Activated B cell treated with CpG ODN at 0.5 μM for 24 hours (primary cell): ENCODE measurements around the gene LMF2. TPM values are rescaled to one million over a fixed set of nuclear protein-coding genes. Genes with fewer than 3 reads are reported as not detected.

Experiments
- ATAC-seq: fragments of 200-7000 bp; cut with Tn5 transposase; one replicate; pipeline ENCODE4 v1.10.0; 2021; ENCODE audit warnings: low read depth, mild to moderate bottlenecking, moderate library complexity
- CTCF ChIA-PET: fragments of 350-600 bp; sonication (Branson Sonifier 250); formaldehyde crosslinking; loops from one replicate; lab custom pipeline; 2021; ENCODE audit warnings: antibody characterized with exemption; lab: Charles Lee
- POLR2A ChIA-PET: fragments of 350-600 bp; sonication (Branson Sonifier 250); formaldehyde crosslinking; loops from one replicate; lab custom pipeline; 2021; ENCODE audit warnings: antibody characterized with exemption; lab: Charles Lee
- DNase-seq: peaks from one replicate; pipeline ENCODE4 v3.0.0; 2022
- H3K27ac Mint-ChIP-seq: one replicate; pipeline ENCODE4 v1.8.0; 2020; ENCODE audit warnings: mixed read lengths
- H3K27me3 Mint-ChIP-seq: one replicate; pipeline ENCODE4 v1.8.0; 2021; ENCODE audit warnings: mixed read lengths
- H3K36me3 Mint-ChIP-seq: one replicate; pipeline ENCODE4 v1.8.0; 2021; ENCODE audit warnings: low read depth, mixed read lengths
- H3K4me1 Mint-ChIP-seq: one replicate; pipeline ENCODE4 v1.8.0; 2021; ENCODE audit warnings: mixed read lengths
- H3K4me3 Mint-ChIP-seq: one replicate; pipeline ENCODE4 v1.8.0; 2020; ENCODE audit warnings: mild to moderate bottlenecking, mixed read lengths
- H3K9me3 Mint-ChIP-seq: one replicate; pipeline ENCODE4 v1.8.0; 2020; ENCODE audit warnings: mixed read lengths
- intact Hi-C: fragments of 100-400 bp; cut with micrococcal nuclease; formaldehyde crosslinking; loops from one replicate; pipeline ENCODE4 v1.15.1; 2024
- total RNA-seq: library from RNA; stranded (reverse); gene quantifications from 2 replicates; pipeline ENCODE4 v1.2.3, GENCODE V29; 2022
- TF ChIP-seq, protein P1 (sequence below): fragments of 200-600 bp; IDR thresholded peaks from one replicate; pipeline ENCODE4 v1.8.0; 2022; ENCODE audit warnings: antibody characterized with exemption, mild to moderate bottlenecking

Gene LMF2
- total RNA-seq, 1 donor from 2014 or later = 81.0 TPM

GRCh38 chr22:50546326-50547262 lies 39.1 kb upstream of the LMF2 start:
- ChIA-PET POLR2A (interaction anchor here (1.5 to 16.7 kb wide), 4 partner anchors 16 to 76 kb away, joined by 5 to 946 read pairs (median 18); partner anchors contain the start of genes CHKB, SCO2 and TYMP), CTCF (interaction anchor here (0.6 to 1.5 kb wide), 2 partner anchors 11 to 21 kb away, joined by 4 to 6 read pairs; partner anchors contain the start of gene SCO2)
- H3K4me1 Mint-ChIP-seq = peaks cover 47% of the 10 kb centered on the region
- H3K9me3 Mint-ChIP-seq = peaks cover 2% of the 10 kb centered on the region
- intact Hi-C loops = loop anchor here (10.0 kb wide), 1 partner anchor 582 kb away; the partner anchor contains the start of gene PIM3
- H3K27me3 Mint-ChIP-seq = no peaks in the 10 kb centered on the region
- ATAC-seq (no peak), DNase-seq (no peak)
- TF ChIP-seq, protein P1, sequence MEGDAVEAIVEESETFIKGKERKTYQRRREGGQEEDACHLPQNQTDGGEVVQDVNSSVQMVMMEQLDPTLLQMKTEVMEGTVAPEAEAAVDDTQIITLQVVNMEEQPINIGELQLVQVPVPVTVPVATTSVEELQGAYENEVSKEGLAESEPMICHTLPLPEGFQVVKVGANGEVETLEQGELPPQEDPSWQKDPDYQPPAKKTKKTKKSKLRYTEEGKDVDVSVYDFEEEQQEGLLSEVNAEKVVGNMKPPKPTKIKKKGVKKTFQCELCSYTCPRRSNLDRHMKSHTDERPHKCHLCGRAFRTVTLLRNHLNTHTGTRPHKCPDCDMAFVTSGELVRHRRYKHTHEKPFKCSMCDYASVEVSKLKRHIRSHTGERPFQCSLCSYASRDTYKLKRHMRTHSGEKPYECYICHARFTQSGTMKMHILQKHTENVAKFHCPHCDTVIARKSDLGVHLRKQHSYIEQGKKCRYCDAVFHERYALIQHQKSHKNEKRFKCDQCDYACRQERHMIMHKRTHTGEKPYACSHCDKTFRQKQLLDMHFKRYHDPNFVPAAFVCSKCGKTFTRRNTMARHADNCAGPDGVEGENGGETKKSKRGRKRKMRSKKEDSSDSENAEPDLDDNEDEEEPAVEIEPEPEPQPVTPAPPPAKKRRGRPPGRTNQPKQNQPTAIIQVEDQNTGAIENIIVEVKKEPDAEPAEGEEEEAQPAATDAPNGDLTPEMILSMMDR = no peak
- H3K4me3 Mint-ChIP-seq = no peak overlapping the region
- peaks cover 7% of the 10 kb centered on the region for H3K36me3 Mint-ChIP-seq
- no peak overlapping the region for H3K27ac Mint-ChIP-seq

DNA sequence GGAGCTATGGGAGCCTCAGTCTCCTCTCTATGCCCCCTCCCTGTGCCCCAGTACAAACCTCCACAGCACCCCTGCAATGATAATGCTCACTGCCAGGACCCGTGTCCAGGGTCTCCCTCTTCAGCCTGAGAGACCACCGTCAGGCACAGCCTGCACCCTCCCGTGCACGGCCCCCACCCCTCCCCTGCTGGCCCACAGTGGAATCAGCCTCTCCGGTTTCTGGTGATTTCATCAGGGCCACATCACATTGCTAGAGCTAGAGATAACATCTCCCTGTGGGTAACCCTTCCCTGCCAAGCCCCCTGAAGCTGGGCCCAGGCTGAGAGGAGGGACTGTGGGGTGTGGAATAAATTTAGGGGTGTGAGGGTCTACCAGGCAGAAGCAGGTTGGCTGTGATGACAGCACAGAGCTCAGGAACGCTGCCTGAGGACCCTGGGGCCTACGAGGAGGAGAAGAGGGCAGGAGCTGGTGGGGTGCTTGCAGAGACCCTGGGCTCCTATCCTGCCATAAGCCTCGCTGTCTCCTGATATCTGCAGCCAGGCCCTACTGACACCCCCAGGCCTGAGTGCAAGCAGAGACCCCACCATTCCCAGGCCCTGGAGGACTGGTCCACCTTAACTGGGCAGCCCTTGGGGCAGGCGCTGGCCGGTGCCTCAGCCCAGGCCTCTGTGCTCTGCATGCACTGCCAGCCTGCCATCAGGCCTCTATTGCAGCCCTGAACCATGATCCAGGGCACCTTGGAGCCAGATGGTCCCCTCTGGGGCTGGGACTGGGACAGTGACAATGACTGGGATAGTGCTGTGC lies 38.2 kb upstream of the LMF2 start, which contains the start of gene KLHDC7B:
KLHDC7B (plus strand) TSS at position 378 of the 804 bp plus-strand sequence; CDS start at position 723, 345 bp downstream.
- no peak for ATAC-seq
- Mint-ChIP-seq H3K9me3 (peaks cover 2% of the 10 kb centered on the region), H3K36me3 (peaks cover 7% of the 10 kb centered on the region), H3K27me3 (no peaks in the 10 kb centered on the region), H3K4me3 (peak within 1 kb of the TSS; percentile 52), H3K4me1 (peaks cover 55% of the 10 kb centered on the region), H3K27ac (peak within 1 kb of the TSS; percentile 82)
- ChIA-PET CTCF (interaction anchor here (0.8 to 1.5 kb wide), 2 partner anchors 17 to 20 kb away, joined by 3 to 6 read pairs; partner anchors contain the start of genes SCO2 and SYCE3), POLR2A (interaction anchor here (0.7 to 16.7 kb wide), 6 partner anchors 10 to 38 kb away, joined by 3 to 946 read pairs (median 6); partner anchors contain the start of genes CHKB, LMF2, NCAPH2 and SCO2)
- DNase-seq = no peak
- TF ChIP-seq, protein P1 = no peak
- intact Hi-C loops = loop anchor here (10.0 kb wide), 1 partner anchor 581 kb away; the partner anchor contains the start of gene PIM3

DNA sequence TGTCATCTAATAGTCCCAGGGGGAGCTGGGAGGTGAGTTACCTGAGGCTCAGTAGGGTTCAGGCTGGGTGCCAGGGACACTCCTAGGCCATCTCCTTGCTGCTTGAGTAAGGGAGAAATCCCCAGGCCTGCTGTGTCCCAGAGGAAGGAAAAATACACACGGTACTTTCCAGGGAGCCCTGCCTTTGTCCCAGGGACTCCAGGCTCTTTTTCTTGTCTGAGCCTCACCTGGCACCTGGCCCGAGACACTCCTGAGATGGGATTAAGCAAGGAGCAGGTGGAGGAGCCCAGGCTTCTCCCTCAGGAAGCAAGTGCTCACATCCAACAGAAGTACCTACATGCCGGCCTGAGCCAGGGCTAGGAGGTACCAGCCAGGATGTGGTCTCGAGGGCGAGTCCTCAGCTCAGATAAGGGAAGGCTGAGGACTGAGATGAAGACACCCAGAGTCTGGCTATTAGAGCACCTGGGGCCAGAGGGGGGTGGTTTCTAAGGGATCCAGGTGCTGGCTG lies 37.3 kb upstream of the LMF2 start:
- Mint-ChIP-seq H3K27me3 (no peaks in the 10 kb centered on the region), H3K9me3 (peaks cover 2% of the 10 kb centered on the region), H3K27ac (peak overlapping the region; percentile 82), H3K4me1 (peaks cover 54% of the 10 kb centered on the region), H3K36me3 (peaks cover 9% of the 10 kb centered on the region), H3K4me3 (peak overlapping the region; percentile 52)
- intact Hi-C loops = loop anchor here (1.0 to 10.0 kb wide), 6 partner anchors 13 to 580 kb away; partner anchors contain the start of gene PIM3
- ATAC-seq (no peak), DNase-seq (no peak)
- CTCF ChIA-PET = interaction anchor here (1.0 kb wide), 1 partner anchor 19 kb away, joined by 6 read pairs; the partner anchor contains the start of gene SCO2
- TF ChIP-seq, protein P1 = no peak
- POLR2A ChIA-PET = interaction anchor here (0.6 to 16.7 kb wide), 6 partner anchors 10 to 38 kb away, joined by 3 to 946 read pairs (median 6); partner anchors contain the start of genes CHKB, LMF2, NCAPH2 and SCO2

GRCh38 chr22:50544078-50544745 lies 36.7 kb upstream of the LMF2 start:
- intact Hi-C loops = loop anchor here (1.0 to 10.0 kb wide), 6 partner anchors 13 to 579 kb away; partner anchors contain the start of gene PIM3
- CTCF ChIA-PET = interaction anchor here (1.0 kb wide), 1 partner anchor 19 kb away, joined by 6 read pairs; the partner anchor contains the start of gene SCO2
- POLR2A ChIA-PET = interaction anchor here (0.6 to 16.7 kb wide), 5 partner anchors 11 to 36 kb away, joined by 3 to 946 read pairs (median 6); partner anchors contain the start of genes LMF2, NCAPH2, SCO2 and SYCE3
- H3K4me3 Mint-ChIP-seq = peak overlapping the region; percentile 60
- H3K4me1 Mint-ChIP-seq = peaks cover 56% of the 10 kb centered on the region
- H3K27ac Mint-ChIP-seq = peak overlapping the region; percentile 82
- peaks cover 2% of the 10 kb centered on the region for H3K9me3 Mint-ChIP-seq
- H3K27me3 Mint-ChIP-seq = no peaks in the 10 kb centered on the region
- ATAC-seq (peak; percentile 38), DNase-seq (peak; percentile 80)
- TF ChIP-seq, protein P1 = no peak
- peaks cover 9% of the 10 kb centered on the region for H3K36me3 Mint-ChIP-seq
